HG03175 (cell line): ENCODE data around the gene ICE1.
"Not testable (repeated sequence)": the region's sequence is repeated elsewhere in the genome, so short reads cannot be mapped to it uniquely, and the experiment has no call there.

Experiments
- ATAC-seq: cut with Tn5 transposase; IDR thresholded peaks from one replicate; pipeline ENCODE4 v1.9.1; 2021; ENCODE audit warnings: mild to moderate bottlenecking, moderate library complexity; ENCODE audit not compliant: unreplicated experiment

The ICE1 gene

DNA sequence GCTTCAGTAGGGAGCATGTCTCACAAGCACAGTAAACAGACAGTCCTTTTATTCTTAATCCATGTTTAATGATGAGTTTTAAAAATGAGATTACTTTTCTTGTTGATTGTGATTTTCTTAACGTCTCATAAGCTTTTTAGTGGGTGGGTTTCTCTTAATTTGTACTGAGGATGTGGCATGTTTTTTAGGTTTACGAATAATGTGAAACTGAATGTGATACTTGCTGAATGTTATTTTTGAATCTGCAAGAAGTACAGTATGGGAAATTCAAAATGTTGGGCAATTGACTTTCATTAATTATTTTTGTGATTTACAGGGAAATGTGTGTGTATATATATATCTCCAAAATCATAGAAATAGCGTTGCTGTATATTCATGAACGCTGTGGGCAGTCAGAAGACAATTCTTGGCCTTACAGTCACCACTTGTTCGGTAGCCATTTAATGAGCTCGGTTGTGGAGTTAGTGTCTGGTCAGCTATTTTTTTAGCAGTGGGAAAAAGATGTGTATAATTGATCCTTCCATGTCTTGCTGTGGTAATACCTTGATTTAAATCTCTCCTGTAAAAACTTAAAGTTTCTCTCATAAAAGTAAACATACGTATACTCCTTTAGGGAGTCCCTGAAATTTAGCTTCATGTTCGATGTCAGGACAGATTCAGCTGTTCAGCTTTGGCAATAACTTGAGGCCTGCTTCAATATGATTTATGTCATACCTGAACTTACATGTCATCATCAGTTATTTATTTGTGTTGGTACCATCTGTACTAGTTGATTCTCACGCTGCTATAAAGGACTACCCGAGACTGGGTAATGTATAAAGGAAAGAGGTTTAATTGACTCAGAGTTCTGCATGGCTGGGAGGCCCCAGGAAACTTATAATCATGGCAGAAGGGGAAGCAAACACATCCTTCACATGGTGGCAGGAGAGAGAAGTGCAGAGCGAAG, 15.0 kb downstream of the ICE1 start:
- ATAC-seq: no peak

GRCh38 chr5:5451863-5452262, 29.4 kb downstream of the ICE1 start:
- ATAC-seq: no peak

GRCh38 chr5:5453131-5453530, 30.7 kb downstream of the ICE1 start:
- no peak for ATAC-seq

DNA sequence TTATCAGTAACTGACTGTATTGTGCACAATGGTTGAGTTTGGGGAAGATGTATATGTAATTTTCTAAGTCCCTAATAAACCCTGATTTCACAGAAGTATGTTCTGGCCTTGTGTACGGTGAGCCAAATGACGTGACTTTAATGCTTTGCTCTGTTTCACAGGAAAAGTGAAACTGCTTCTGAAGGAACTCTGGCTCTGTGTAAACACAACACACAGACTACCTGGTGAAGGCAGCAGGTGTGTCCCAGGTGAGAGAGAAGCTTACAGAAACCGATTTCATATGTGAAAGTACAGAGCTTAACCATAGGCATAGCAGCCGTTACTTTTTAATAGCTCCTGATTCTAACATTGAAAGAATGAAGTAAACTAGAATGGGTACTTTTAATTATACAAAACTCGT, 31.9 kb downstream of the ICE1 start:
- ATAC-seq: no peak

GRCh38 chr5:5456858-5457257, 34.4 kb downstream of the ICE1 start:
- no peak for ATAC-seq

DNA sequence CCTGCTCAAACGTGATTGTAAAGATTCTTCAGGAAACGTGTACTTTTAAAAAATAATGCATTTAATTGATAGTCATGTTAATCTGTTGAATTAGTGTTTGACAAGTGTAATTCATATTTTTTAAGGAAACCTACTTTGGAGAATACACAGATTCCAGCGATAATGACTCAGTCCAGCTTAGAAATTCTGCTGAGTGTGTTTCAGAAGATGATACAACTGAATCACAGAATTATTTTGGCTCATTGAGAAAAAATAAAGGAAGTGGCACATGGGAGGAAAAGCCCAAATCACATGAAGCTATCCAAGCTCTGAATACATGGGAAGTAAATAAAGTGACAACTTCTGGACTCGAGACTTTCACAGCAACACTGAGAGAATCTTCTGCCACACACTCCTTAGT, 37.8 kb downstream of the ICE1 start:
- no peak for ATAC-seq

DNA sequence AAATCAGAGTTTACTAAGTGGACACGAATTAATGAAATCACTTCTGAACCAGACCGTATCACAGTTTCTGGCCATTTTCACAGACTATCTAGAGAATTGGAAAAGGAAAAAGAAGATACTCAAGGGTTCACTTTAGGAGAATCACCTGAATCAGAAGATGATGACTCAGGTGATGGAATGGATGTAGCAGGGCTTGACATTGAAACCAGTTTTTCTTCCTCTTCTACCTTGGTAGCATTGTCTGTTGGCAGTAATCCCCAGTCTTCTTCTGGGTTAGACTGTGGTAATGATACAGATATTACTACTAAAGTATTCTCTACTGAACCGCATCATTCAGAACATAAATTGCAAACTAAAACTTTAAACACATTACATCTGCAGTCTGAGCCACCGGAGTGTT, 38.5 kb downstream of the ICE1 start:
- ATAC-seq: no peak

- no peak for ATAC-seq
These were observed 41.7 kb downstream of the ICE1 start for GRCh38 chr5:5464036-5464715.

DNA sequence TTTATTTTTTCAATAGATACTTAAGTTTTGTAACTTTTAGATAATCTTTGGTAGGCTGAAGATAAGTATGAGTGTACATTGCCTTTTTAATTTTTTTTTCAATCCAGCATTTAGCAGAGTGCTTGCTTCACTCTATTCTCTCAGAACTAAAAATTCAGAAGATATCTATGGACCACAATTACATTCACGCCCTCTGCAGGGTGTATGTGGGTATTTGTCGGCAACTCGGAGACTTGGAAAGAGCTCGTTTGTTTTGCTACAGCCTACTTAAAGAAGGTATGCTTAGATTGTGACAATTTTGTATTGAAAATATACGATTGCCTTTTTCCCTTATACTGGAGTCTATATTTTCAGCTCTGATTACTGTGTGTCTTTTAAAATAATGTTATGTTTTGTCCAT, 43.8 kb downstream of the ICE1 start:
- no peak for ATAC-seq

- no peak for ATAC-seq
These were observed 45.3 kb downstream of the ICE1 start for GRCh38 chr5:5467737-5468136.

DNA sequence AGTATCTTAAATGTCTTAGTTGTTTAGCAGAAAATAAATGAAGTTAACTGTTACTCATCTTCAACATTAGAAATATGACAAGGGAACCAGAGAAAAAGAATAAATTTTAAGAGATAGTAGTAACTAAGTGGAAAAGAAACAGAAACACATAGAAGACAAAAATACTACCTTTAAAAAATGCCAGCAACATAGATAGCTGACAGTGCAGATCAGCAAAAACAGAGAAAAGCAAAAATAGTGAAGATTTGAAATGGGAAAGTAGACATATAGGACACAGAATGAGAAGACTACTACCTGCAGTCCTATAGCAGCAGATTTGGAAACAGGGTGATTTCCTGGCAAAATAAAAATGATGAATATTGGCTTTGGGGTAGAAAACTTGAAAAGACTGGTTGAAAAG, 48.5 kb downstream of the ICE1 start:
- no peak for ATAC-seq

DNA sequence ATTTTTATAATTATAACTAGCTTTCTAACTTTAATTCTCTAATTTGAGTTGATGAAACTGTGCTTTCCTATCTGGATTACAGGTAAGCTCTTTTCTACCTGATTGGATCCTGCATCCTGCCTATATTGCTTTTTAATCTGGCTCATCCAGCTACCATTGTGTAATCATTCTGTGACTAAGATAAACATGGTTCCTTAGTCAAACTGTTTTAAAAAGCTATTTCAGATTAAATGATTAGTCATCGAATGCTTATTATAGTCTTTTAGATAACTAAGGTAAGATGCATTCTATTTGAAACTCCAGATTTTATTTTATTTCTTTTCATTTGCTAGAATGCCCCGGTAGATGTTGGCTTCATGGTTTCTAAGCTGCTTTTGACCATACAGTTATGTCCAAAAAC, 50.7 kb downstream of the ICE1 start:
- no peak for ATAC-seq

DNA sequence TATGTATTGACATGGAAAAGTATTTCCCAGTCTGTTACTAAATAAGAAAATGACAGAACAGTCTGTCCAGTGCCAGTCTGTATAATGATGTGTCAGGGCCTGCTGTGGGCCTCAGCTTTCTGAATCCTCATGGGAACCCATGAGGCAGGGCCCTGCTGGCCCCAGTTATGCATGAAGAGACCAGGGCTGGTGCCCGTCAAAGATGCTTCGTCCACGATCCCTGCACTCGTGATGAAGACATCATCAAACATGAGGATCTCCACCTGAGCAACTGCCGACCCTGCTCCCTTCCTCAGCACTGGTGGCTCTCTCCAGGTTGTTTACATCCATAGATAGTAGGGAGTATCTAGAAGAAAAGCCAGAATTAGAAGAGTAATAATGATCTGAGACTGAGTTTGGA, 52.5 kb downstream of the ICE1 start:
- no peak for ATAC-seq

DNA sequence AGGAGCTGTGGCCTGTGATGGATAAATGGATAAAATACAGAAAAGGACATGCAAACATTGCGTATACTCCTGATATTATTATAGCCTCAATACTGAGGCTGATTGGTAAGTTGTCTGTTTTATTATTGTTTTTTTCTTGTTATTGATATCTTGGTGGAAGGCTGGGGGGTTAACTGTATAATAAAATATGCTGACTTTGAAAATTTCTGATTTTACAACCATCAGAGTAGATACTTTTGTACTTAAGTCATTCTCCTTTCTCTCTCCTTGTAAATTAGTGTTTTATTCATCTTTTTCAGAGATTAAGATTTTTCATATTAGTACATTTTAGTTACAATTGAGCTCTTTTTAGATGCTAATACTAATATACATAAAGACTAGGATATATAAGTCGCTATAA, 53.5 kb downstream of the ICE1 start:
- ATAC-seq: no peak

DNA sequence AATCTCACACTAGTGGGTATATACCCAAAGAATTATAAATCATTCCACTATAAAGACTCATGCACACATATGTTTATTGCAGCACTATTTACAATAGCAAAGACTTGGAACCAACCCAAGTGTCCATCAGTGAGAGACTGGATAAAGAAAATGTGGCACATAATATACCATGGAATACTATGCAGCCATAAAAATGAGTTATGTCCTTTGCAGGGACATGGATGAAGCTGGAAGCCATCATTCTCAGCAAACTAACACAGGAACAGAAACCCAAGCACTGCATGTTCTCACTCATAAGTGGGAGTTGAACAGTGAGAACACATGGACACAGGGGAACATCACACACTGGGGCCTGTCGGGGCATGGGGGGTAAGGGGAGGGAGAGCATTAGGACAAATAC, 57.1 kb downstream of the ICE1 start:
- not testable (repeated sequence) for ATAC-seq

DNA sequence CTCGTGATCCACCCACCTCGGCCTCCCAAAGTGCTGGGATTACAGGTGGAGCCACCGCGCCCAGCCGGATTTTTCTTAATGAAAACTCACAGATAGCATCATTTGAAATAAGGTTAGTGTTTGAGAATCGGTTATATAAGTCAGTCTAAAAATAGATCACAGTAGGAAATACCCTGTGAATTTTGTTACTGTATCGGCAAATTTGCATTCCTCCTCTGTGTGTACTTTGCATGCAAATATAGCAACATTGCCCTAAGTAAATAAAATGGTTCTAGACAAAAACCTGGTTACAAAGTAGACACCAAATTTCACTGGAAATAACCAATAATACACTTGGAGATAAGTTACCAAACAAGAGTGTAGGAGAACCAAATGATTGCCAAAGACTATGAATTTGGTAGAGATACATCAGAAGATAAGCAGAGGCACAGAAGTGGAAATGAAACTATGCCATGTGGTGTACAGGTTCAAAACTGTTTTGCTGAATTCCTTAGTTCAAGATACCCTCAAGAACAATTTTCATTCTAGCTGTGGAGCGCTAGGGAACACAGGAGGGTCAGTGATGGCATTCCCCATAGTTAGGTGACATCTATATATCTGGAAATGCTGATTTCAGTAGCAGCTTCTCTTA, 58.1 kb downstream of the ICE1 start:
- no peak for ATAC-seq

DNA sequence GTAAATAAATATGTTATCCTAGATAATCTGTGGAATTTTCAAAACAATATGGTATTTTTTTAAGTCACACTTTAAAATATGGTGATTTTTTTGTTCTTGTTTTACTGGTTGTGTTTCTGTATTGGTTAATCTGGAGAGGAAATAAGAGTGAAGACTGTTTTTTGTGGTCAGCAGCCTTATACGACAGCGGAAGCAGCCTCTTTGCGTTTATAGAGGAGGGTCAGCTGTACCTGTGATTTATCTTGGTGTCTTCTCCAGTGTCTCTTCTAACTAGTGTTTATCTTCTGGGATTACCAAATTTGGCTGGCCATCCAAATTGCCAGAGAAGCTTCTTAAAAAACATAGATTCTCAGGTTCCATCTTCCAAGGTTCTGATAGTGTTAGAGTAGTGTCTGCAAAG, 58.7 kb downstream of the ICE1 start:
- no peak for ATAC-seq

- ATAC-seq: no peak
These were observed 59.2 kb downstream of the ICE1 start for GRCh38 chr5:5481633-5482032.

GRCh38 chr5:5483350-5483749, 60.9 kb downstream of the ICE1 start:
- ATAC-seq: no peak

- no peak for ATAC-seq
These were observed 61.6 kb downstream of the ICE1 start for GRCh38 chr5:5483880-5484598.

GRCh38 chr5:5486122-5486521, 63.6 kb downstream of the ICE1 start:
- no peak for ATAC-seq
